Measurements from ENCODE around the gene CREB3L2. TPM values are rescaled to one million over a fixed set of nuclear protein-coding genes. Genes with fewer than 3 reads are reported as not detected.
A peak's percentile ranks its signal among the peaks of the same experiment; 100 is the strongest.

CREB3L2 gene
- polyA plus RNA-seq, 1 of the 3 experiments (the other 2 are of a cell fraction), result 22.9 TPM

GRCh38 chr7:137873979-137874777 lies 127.7 kb downstream of the CREB3L2 start (continued):
- TF ChIP-seq REST (IDR thresholded peaks at IDR 0.05; ENCODE audit: low read depth, low read length), result 0 out of 2 replicates have a peak, but pooled peaks have one; percentile 4
- TF ChIP-seq TAF1 (IDR thresholded peaks at IDR 0.05; ENCODE audit: borderline replicate concordance, low read depth, low read length), result peak; percentile 6; the same call in 1 of the 2 replicates
- TF ChIP-seq SIN3A (IDR thresholded peaks at IDR 0.05; ENCODE audit: borderline replicate concordance, low read depth, low read length), result peak; percentile 66; the same call in 1 of the 2 replicates
- TF ChIP-seq, protein P1, sequence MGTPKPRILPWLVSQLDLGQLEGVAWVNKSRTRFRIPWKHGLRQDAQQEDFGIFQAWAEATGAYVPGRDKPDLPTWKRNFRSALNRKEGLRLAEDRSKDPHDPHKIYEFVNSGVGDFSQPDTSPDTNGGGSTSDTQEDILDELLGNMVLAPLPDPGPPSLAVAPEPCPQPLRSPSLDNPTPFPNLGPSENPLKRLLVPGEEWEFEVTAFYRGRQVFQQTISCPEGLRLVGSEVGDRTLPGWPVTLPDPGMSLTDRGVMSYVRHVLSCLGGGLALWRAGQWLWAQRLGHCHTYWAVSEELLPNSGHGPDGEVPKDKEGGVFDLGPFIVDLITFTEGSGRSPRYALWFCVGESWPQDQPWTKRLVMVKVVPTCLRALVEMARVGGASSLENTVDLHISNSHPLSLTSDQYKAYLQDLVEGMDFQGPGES (IDR thresholded peaks at IDR 0.05; ENCODE audit: low read depth, low read length), result no peak
- no peak for TF ChIP-seq FOXJ3 (CRISPR knock-in tag; IDR thresholded peaks at IDR 0.05)
- TF ChIP-seq ELF1 (IDR thresholded peaks at IDR 0.05), result no peak
- TF ChIP-seq TEAD4 (IDR thresholded peaks at IDR 0.05; ENCODE audit: borderline replicate concordance, insufficient read depth), result peak; percentile 90

DNA sequence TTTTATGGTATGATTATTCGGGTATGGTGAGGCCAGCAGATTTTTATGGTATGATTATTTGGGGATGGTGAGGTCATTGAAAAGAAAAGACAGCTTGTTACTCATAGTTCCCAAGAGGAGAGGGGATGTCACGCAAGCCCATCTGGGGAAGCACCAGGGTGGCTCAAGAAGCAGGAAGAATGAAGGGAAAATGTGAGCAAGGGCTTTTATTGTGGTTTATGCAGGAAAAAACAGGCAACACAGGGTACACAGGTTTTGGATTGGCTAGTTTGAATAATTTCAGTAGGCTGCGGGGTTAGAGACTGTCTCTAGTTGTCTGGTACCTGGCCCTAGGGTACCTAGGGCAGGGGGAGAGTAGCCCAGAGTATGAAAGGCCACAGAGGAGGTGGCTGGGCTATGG lies 128.4 kb downstream of the CREB3L2 start:
- WGBS (ENCODE audit: low lambda C conversion rate), result 61% methylated on average over 3 of the region's 3 CpGs
- Histone ChIP-seq H3K4me1 (ENCODE audit: control insufficient read depth in 1 of 2, insufficient read depth in 2 of 2, low read depth in 1 of 2, low read length in 1 of 2) (peaks cover 19 to 32% of the 10 kb centered on the region in 2 experiments), H3K9me3 (no peaks in the 10 kb centered on the region), H2AFZ (ENCODE audit: low read depth) (no peak overlapping the region), H3K36me3 (replicated peaks in 1 of 2; ENCODE audit: control insufficient read depth in 1 of 2, insufficient read depth in 2 of 2, low read length in 1 of 2) (peaks cover 38 to 56% of the 10 kb centered on the region in 2 experiments), H3K9ac (peak overlapping the region; percentile 52), H3K79me2 (ENCODE audit: insufficient read depth) (no peaks in the 10 kb centered on the region), H3K9me2 (no peaks in the 10 kb centered on the region), H3K4me3 (ENCODE audit: low read depth in 2 of 2, low read length in 1 of 2) (no peak overlapping the region), H3K27ac (ENCODE audit: low read depth in 2 of 2, low read length in 1 of 2) (peak overlapping the region; percentile 75 to 97), H4K20me1 (ENCODE audit: insufficient read depth) (no peaks in the 10 kb centered on the region), H3F3A (replicated peaks; ENCODE audit: insufficient read depth) (peaks cover 41% of the 10 kb centered on the region), H3K4me2 (peak overlapping the region; percentile 59), H3K27me3 (ENCODE audit: insufficient read depth) (no peaks in the 10 kb centered on the region)
- ChIA-PET POLR2A (no interaction called here), CTCF (interaction anchor here (0.8 to 1.5 kb wide), 2 partner anchors 11 to 129 kb away, joined by 3 read pairs; partner anchors contain the start of gene CREB3L2)
- DNase-seq, result no peak
- TF ChIP-seq SMC3 (IDR thresholded peaks at IDR 0.05; ENCODE audit: low read depth, low read length) (no peak), FOXM1 (IDR thresholded peaks at IDR 0.05; ENCODE audit: low read depth) (no peak), SIN3A (IDR thresholded peaks at IDR 0.05; ENCODE audit: borderline replicate concordance, low read depth, low read length) (no peak), NRF1 (IDR thresholded peaks at IDR 0.05; ENCODE audit: low read depth, low read length) (no peak), JUND (IDR thresholded peaks at IDR 0.05) (peak; percentile 44; the same call in 1 of the 2 replicates), TCF12 (IDR thresholded peaks at IDR 0.05) (peak; percentile 57), RAD21 (IDR thresholded peaks at IDR 0.05; ENCODE audit: low read length) (no peak), FOSL2 (IDR thresholded peaks at IDR 0.05; ENCODE audit: borderline replicate concordance, low read depth) (peak; percentile 35; the same call in 1 of the 2 replicates)
- TF ChIP-seq, protein P2, sequence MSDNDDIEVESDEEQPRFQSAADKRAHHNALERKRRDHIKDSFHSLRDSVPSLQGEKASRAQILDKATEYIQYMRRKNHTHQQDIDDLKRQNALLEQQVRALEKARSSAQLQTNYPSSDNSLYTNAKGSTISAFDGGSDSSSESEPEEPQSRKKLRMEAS (IDR thresholded peaks at IDR 0.05; ENCODE audit: low read depth), result 0 out of 2 replicates have a peak, but pooled peaks have one; percentile 15

All from SK-N-SH (cell line).